T-cell (primary cell): ENCODE data around the gene LTF. TPM values are rescaled to one million over a fixed set of nuclear protein-coding genes. Genes with fewer than 3 reads are reported as not detected.

Experiments
- ATAC-seq, 4 experiments: fragments of 200-7000 bp in 3 of 4; fragments of 150-1000 bp in 1 of 4; cut with Tn5 transposase; replicated peaks in 1 of 4; 1 replicate in 3 of 4; 2 replicates in 1 of 4; pipeline ENCODE4 v1.10.0; 2021; ENCODE audit warnings: moderate library complexity in 3 of 4, mild to moderate bottlenecking in 2 of 4, moderate number of reproducible peaks in 1 of 4
- CTCF ChIA-PET, 2 donors: fragments of 300-600 bp; sonication (Branson Sonifier 250); formaldehyde crosslinking; loops; one replicate each; lab custom pipeline; 2022; ENCODE audit warnings: antibody characterized with exemption in 2 of 2; lab: Charles Lee
- POLR2A ChIA-PET, 2 donors: fragments of 300-600 bp; sonication (Branson Sonifier 250); formaldehyde crosslinking; loops; one replicate each; lab custom pipeline; 2022; ENCODE audit warnings: antibody characterized with exemption in 2 of 2; lab: Charles Lee
- DNase-seq, 35 experiments: peaks; one replicate each; pipeline versions ENCODE4 v3.0.0 to v3.0.0-alpha.2; 2013 to 2023
- H3K27ac ChIP-seq: one replicate; pipeline ENCODE4 v1.5.1; 2013; ENCODE audit warnings: low read length
- H3K27me3 ChIP-seq, 2 experiments: replicated peaks in 1 of 2; 1 replicate in 1 of 2; 2 replicates in 1 of 2; pipeline versions ENCODE4 v1.6.1 to v1.7.0; 2013; ENCODE audit warnings: low read length in 1 of 2, mixed read lengths in 1 of 2; ENCODE audit not compliant: control insufficient read depth in 2 of 2, insufficient read depth in 2 of 2; ENCODE audit errors: extremely low read depth in 1 of 2
- H3K36me3 ChIP-seq, 2 donors: 1 replicate in 1 of 2; 2 replicates in 1 of 2; pipeline versions ENCODE4 v1.6.1 to v1.7.0; 2013; ENCODE audit warnings: low read length in 1 of 2; ENCODE audit not compliant: control insufficient read depth in 2 of 2, insufficient read depth in 1 of 2; ENCODE audit errors: extremely low read depth in 1 of 2
- H3K4me1 ChIP-seq, 2 experiments: 1 replicate in 1 of 2; 2 replicates in 1 of 2; pipeline versions ENCODE4 v1.6.1 to v1.7.0; 2013; ENCODE audit warnings: low read length in 2 of 2, mixed read lengths in 1 of 2; ENCODE audit not compliant: insufficient read depth in 2 of 2, control insufficient read depth in 1 of 2; ENCODE audit errors: extremely low read depth in 1 of 2
- H3K4me3 ChIP-seq, 2 donors: 1 replicate in 1 of 2; 2 replicates in 1 of 2; pipeline versions ENCODE4 v1.5.1 to v1.7.0; 2013; ENCODE audit warnings: mild to moderate bottlenecking in 2 of 2, low read length in 1 of 2, moderate library complexity in 1 of 2; ENCODE audit not compliant: control insufficient read depth in 1 of 2; ENCODE audit errors: extremely low read depth in 1 of 2
- H3K9me3 ChIP-seq: 2 replicates; pipeline ENCODE4 v1.7.0; 2013
- H3K27ac Mint-ChIP-seq, 2 donors: one replicate each; pipeline ENCODE4 v1.8.0; 2020 to 2021; ENCODE audit warnings: mild to moderate bottlenecking in 2 of 2, mixed read lengths in 2 of 2
- H3K27me3 Mint-ChIP-seq, 2 donors: one replicate each; pipeline ENCODE4 v1.8.0; 2021 to 2022; ENCODE audit warnings: mixed read lengths in 2 of 2
- H3K36me3 Mint-ChIP-seq: one replicate; pipeline ENCODE4 v1.8.0; 2021; ENCODE audit warnings: mixed read lengths
- H3K4me1 Mint-ChIP-seq, 3 donors: one replicate each; pipeline ENCODE4 v1.8.0; 2020 to 2022; ENCODE audit warnings: mixed read lengths in 3 of 3, mild to moderate bottlenecking in 1 of 3
- H3K4me3 Mint-ChIP-seq, 3 donors: one replicate each; pipeline ENCODE4 v1.8.0; 2020 to 2022; ENCODE audit warnings: mild to moderate bottlenecking in 3 of 3, mixed read lengths in 3 of 3, moderate library complexity in 3 of 3
- H3K9me3 Mint-ChIP-seq, 3 donors: one replicate each; pipeline ENCODE4 v1.8.0; 2020 to 2022; ENCODE audit warnings: mixed read lengths in 3 of 3
- WGBS: methylation state at CpG from one replicate; pipeline ENCODE4 v1.1.5; 2013; ENCODE audit warnings: missing lambda C conversion rate; ENCODE audit not compliant: insufficient coverage; 5-methylcytosine and 5-hydroxymethylcytosine counted together
- total RNA-seq, 35 experiments: library from RNA in 6 of 35; stranded (reverse) in 6 of 35; fragments of 120-200 nt in 1 of 35; gene quantifications; one replicate each; pipeline versions ENCODE4 v1.2.1 to v1.2.4 and lab custom pipeline; 2013 to 2026

Gene LTF
- total RNA-seq, 5 donors from 2014 or later (not counting 1 experiment from before 2014, with no cell fraction given), result 0.16 TPM; not detected in 4

DNA sequence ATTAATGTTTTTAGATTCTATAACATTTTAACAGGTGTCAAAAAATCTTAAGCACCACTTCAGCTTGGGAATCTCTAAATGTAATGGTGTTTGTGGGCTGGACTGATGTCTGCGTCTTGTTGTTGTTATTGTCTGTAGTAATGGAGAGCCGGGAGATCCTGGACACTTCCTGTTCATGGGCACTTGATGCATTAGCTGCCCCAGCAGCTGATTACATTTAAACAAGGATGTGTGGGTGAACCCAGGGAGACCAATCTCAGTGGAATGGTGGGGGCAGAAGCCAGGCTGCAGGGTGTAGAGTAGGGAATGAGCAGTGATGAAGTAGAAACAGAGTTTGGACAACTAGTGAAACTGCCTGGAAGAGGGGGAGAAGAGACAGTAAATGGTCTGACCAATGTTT lies 65.6 kb downstream of the LTF start:
- Histone ChIP-seq H3K27me3 (no peaks in the 10 kb centered on the region), H3K27ac (no peak overlapping the region), H3K4me3 (no peak overlapping the region), H3K9me3 (no peaks in the 10 kb centered on the region), H3K36me3 (no peaks in the 10 kb centered on the region), H3K4me1 (peaks cover 0 to 4% of the 10 kb centered on the region in 2 experiments)
- POLR2A ChIA-PET, result no interaction called here
- no peak for ATAC-seq
- H3K4me1 Mint-ChIP-seq, result peaks cover 0 to 4% (median 0%) of the 10 kb centered on the region in 3 donors
- no peaks in the 10 kb centered on the region for H3K36me3 Mint-ChIP-seq
- H3K9me3 Mint-ChIP-seq, result peaks cover 0 to 4% (median 0%) of the 10 kb centered on the region in 3 donors
- H3K27ac Mint-ChIP-seq, result no peak overlapping the region
- DNase-seq, result no peak
- peaks cover 2 to 3% of the 10 kb centered on the region in 2 donors for H3K27me3 Mint-ChIP-seq
- WGBS, result 91% methylated on average over 1 of the region's 2 CpGs
- CTCF ChIA-PET, result interaction anchor here in 1 of 2 donors (0.6 kb wide), 2 partner anchors 18 to 1598 kb away, joined by 3 read pairs; no protein-coding TSS in a partner anchor
- H3K4me3 Mint-ChIP-seq, result no peak overlapping the region

DNA sequence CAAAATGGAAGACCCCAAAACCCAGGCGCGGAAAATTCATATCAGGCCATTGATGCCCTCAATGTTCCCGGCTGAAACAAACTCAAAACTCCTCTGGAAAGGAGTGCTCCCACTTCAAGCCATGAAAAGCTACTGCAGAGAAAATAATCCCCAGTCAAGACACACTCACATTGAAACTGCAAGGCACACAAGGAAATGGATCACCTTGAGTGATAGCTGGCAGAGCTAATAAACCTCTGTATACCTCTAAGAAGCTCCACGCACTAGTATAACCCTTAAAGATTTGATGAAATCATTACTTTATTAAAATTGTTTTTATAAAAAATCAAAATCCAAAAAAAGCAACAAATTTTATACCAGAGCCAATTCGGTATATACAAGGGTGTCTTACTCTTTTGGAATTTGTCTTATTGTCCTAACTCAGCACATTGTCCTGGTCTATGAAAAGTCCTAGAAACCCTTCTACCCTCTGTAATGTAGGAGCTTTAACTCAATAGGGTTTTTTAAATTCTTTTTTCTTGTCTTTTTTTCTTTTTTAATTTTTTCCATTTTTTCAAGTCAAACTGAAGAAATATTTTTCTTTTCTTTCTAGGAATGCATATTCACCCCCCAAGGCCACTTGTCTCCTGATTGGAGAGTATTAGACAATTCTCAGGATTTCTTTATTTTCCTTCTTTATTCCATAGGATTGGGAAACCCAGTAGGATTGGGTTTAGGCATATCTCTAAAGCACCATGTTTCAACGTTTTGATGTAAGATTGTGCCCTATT lies 66.3 kb downstream of the LTF start:
- peaks cover 0 to 4% (median 0%) of the 10 kb centered on the region in 3 donors for H3K9me3 Mint-ChIP-seq
- H3K27ac Mint-ChIP-seq, result no peak overlapping the region
- no peaks in the 10 kb centered on the region for H3K27me3 ChIP-seq
- no peak overlapping the region for H3K4me3 Mint-ChIP-seq
- no peak for ATAC-seq
- H3K27me3 Mint-ChIP-seq, result peaks cover 2 to 3% of the 10 kb centered on the region in 2 donors
- H3K4me1 Mint-ChIP-seq, result peaks cover 0 to 4% (median 0%) of the 10 kb centered on the region in 3 donors
- ChIA-PET CTCF (interaction anchor here in 1 of 2 donors (0.6 kb wide), 1 partner anchor 20 kb away, joined by 3 read pairs; no protein-coding TSS in a partner anchor), POLR2A (no interaction called here)
- H3K36me3 Mint-ChIP-seq, result no peaks in the 10 kb centered on the region
- H3K4me1 ChIP-seq, result peaks cover 0 to 4% of the 10 kb centered on the region in 2 experiments
- no peak overlapping the region for H3K27ac ChIP-seq
- no peak overlapping the region for H3K4me3 ChIP-seq
- H3K36me3 ChIP-seq, result no peaks in the 10 kb centered on the region
- WGBS, result 95% methylated on average over 3 of the region's 6 CpGs
- H3K9me3 ChIP-seq, result no peaks in the 10 kb centered on the region
- no peak for DNase-seq

- Histone ChIP-seq H3K4me3 (no peak overlapping the region), H3K36me3 (no peaks in the 10 kb centered on the region), H3K27me3 (no peaks in the 10 kb centered on the region), H3K27ac (no peak overlapping the region), H3K9me3 (no peaks in the 10 kb centered on the region), H3K4me1 (peaks cover 0 to 4% of the 10 kb centered on the region in 2 experiments)
- Mint-ChIP-seq H3K9me3 (no peaks in the 10 kb centered on the region), H3K27ac (no peak overlapping the region), H3K27me3 (peaks cover 0 to 2% of the 10 kb centered on the region in 2 donors), H3K36me3 (no peaks in the 10 kb centered on the region), H3K4me3 (no peak overlapping the region), H3K4me1 (peaks cover 0 to 4% (median 0%) of the 10 kb centered on the region in 3 donors)
- no peak for ATAC-seq
- ChIA-PET CTCF (interaction anchor here in 1 of 2 donors (0.6 kb wide), 1 partner anchor 469 kb away, joined by 3 read pairs; no protein-coding TSS in a partner anchor), POLR2A (no interaction called here)
- DNase-seq, result no peak
- WGBS, result 93% methylated on average over 2 of the region's 7 CpGs
Observed at GRCh38 chr3:46397111-46397510, 67.6 kb downstream of the LTF start.

- no peak overlapping the region for H3K27ac ChIP-seq
Observed at GRCh38 chr3:46395766-46396530, 68.8 kb downstream of the LTF start.

DNA sequence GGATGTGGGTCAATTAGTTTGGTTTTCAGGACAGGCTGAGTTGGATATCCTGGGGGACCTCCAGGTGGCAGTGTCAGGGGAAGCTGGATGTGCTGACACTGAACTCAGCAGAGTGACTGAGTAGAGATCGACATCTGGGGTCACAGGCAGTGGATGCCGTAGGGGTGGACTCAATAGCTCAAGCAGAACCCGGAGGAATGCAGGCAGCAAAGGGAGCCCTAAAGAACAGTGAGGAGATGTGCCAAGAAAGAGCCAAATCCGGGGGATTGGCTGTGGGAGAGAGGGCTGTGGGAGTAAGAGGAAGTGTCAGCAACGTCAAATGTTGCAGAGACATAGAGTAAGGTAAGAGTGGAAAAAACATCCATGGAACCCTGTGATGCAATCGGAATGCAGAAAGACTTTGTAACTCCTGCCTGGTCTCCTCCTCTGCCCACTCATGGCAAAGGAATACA lies 69.5 kb downstream of the LTF start:
- ATAC-seq (no peak), DNase-seq (no peak)
- no peak overlapping the region for H3K27ac Mint-ChIP-seq
- H3K36me3 ChIP-seq, result no peaks in the 10 kb centered on the region
- H3K4me1 Mint-ChIP-seq, result peaks cover 0 to 4% (median 0%) of the 10 kb centered on the region in 3 donors
- no peak overlapping the region for H3K4me3 ChIP-seq
- H3K36me3 Mint-ChIP-seq, result no peaks in the 10 kb centered on the region
- no peak overlapping the region for H3K27ac ChIP-seq
- ChIA-PET POLR2A (no interaction called here), CTCF (no interaction called here)
- peaks cover 0 to 2% of the 10 kb centered on the region in 2 donors for H3K27me3 Mint-ChIP-seq
- 85% methylated on average over 6 of the region's 6 CpGs for WGBS
- H3K4me1 ChIP-seq, result peaks cover 0 to 4% of the 10 kb centered on the region in 2 experiments
- no peaks in the 10 kb centered on the region for H3K9me3 Mint-ChIP-seq
- no peaks in the 10 kb centered on the region for H3K9me3 ChIP-seq
- H3K27me3 ChIP-seq, result no peaks in the 10 kb centered on the region
- no peak overlapping the region for H3K4me3 Mint-ChIP-seq

More at GRCh38 chr3:46395766-46396530, 68.8 kb downstream of the LTF start:
- H3K36me3 Mint-ChIP-seq, result no peaks in the 10 kb centered on the region
- H3K9me3 ChIP-seq, result no peaks in the 10 kb centered on the region
- DNase-seq (no peak), ATAC-seq (no peak)
- H3K9me3 Mint-ChIP-seq, result no peaks in the 10 kb centered on the region
- CTCF ChIA-PET, result no interaction called here
- no peaks in the 10 kb centered on the region for H3K36me3 ChIP-seq
- H3K4me3 Mint-ChIP-seq, result no peak overlapping the region
- H3K4me1 Mint-ChIP-seq, result peaks cover 0 to 4% (median 0%) of the 10 kb centered on the region in 3 donors
- H3K27me3 Mint-ChIP-seq, result peaks cover 0 to 2% of the 10 kb centered on the region in 2 donors
- H3K4me1 ChIP-seq, result peaks cover 0 to 4% of the 10 kb centered on the region in 2 experiments
- POLR2A ChIA-PET, result no interaction called here
- no peak overlapping the region for H3K27ac Mint-ChIP-seq
- H3K4me3 ChIP-seq, result no peak overlapping the region
- 86% methylated on average over 1 of the region's 6 CpGs for WGBS
- H3K27me3 ChIP-seq, result no peaks in the 10 kb centered on the region
